Stimulated activated CD8-positive, alpha-beta memory T cell treated with anti-CD3 and anti-CD28 coated beads, Interleukin-15, amount 100 ng/mL, for 4 hours (primary cell): ENCODE measurements around the gene SSBP3.

ENCODE experiments used
- DNase-seq, 2 donors: peaks; one replicate each; pipeline ENCODE4 v3.0.0-alpha.2; 2020; ENCODE audit warnings: low read depth in 2 of 2

Gene SSBP3

DNA sequence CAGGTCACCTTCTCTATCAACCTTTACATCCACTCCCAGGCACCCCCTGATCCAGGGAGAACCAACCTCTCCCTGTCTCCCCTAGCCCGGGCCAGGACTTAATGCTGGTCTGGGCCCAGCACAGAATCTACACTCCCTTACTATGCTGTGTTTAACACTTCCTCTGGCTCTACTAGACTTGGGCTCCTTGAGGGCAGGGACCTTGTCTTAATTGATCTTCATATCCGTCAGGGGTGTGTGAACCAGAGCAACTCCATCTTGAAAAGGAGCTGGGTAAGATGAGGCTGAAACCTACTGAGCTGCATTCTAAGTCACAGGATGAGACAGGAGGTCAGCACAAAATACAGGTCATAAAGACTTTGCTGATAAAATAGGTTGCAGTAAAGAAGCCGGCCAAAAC, 98.9 kb downstream of the SSBP3 start:
- no peak for DNase-seq

DNA sequence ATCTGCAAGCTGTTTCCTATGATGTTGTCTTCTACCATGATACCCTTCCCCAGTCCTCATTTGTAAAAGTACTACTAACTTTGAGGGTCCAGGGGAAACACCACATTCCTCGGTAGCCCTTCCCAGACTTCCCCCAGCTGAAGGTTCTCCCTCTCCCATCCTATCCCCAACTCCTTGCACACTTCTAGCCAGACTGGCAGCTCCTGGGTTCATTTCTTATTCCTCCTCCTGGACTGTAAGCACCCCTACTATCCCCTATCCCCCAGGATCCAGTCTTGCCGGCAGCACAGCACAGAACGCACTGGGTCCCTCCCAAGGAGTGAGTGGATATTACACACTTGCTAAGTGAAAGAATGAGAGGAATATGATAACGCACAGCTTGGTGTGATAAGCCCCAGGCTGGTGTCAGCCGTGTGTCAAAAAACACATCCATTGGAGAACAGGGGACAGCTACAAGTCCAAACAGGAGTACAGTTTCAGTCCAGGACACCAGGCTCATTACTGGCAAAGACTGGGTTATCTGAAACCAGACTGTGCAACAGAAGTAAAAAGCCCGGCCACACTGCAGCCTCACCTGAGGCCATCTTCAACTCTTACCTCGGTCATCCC, 100.2 kb downstream of the SSBP3 start:
- no peak for DNase-seq

DNA sequence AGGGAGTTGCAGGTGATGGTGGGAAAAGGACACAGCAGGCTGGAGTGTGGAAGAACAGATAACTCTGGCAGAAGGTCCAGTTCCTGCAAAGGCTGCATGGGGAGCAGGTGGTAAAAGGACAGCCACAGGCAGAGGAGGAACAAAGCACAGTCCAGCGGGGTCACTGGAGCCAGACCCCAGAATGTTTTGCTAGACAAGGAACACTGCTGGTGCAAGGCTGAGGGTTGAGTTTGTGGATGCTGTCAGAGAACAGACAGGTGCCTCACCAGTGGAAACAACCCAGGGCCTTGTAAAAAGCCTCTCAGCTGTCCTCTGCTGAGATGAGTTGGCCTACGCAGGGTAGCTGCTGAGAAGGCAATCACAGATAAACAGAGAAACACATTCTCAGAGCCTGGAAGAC, 101.7 kb downstream of the SSBP3 start:
- DNase-seq: no peak

DNA sequence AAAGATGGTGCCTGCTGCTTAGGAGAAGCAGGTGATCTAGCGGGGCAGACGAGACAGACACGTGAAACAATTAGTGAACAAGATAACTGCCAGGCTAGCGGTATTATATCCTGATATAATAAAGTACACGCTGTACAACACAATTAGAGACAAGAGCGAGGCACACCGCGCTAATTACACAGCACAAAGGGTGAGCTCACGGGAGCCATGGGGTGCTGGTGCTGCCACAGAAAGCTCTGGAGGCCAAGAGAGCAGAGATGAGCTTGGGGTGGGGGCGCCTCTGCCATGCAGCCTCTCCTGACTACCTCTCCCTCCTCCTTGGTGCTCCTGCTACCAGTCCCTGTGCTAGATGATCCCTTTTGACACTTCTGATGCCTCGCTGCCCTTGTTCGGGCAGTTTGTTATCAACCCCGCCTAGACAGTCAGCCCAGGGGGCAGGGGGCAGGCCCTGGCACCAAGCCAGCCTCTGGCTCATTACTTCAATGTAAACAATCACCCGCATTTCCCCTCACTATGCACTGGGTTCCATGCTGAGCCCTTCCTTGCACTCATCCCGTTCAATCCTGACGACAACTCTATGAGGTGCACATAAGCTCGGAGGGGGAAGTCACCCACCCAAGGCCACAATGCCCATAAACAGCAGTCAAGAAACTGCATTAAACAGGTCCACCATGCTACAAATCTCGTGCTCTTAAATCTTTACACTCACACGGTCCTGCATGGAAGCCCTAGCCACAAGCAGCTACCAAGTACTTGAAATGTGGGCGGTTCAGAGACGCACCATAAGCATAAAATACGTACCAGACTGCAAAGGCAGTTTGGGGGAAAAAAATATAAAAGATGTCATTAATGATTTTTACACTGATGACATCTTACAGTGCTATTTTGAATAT, 103.0 kb downstream of the SSBP3 start:
- DNase-seq: no peak

DNA sequence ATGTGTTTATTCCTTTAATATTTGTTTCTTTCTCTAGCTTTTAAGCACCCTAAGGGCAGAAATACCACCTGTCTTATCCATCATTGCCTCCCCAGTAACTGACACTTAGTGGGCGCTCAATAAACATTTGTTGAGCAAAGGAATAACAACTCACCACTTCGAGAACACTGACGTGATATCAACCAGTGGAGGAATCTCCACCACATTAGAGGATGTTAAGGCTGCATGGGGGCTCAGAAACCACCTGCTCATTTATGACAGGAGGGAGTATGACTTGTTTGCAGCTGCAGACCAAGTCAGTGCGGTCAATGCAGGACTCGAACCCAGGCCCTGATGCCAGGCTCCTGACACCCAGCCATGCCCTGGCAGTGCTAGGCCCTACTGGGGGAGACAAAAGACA, 103.6 kb downstream of the SSBP3 start:
- no peak for DNase-seq

DNA sequence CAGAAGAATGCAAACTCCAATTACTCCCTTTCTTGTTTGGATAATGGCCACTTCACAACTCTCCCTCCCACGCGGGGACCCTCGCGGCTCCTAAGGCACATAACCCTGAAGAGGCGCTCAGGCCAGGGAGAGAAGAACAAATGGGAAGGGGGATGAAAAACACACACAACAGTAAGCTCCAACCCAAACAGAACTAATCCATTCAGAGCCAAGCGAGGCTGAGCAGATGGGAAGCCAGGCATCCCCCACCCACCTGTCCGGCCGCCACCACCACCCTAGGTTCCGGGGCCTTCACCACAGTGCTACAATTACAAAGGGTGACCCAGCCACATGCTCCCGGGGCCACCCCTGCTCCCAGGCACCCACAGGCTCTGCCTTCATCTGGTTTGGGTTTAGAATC, 104.7 kb downstream of the SSBP3 start:
- DNase-seq: no peak

DNA sequence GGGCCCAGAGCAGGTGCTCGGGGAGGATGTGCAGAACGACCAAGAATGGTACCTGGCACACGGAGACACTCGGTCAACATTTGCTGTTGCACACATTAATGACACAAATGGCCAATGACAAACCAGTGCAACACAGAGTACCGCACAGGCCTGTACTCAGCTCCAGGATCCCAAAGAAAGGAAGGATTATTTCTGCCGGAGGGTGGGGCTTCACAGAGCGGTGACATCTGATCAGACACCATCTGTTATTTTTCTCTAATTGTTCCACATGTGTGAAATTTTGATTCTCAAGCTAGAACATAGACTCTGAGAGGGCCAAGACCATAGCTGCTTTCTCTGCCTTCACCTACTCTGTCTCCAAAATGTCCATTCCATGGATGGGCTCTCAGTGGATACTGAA, 105.8 kb downstream of the SSBP3 start:
- no peak for DNase-seq

DNA sequence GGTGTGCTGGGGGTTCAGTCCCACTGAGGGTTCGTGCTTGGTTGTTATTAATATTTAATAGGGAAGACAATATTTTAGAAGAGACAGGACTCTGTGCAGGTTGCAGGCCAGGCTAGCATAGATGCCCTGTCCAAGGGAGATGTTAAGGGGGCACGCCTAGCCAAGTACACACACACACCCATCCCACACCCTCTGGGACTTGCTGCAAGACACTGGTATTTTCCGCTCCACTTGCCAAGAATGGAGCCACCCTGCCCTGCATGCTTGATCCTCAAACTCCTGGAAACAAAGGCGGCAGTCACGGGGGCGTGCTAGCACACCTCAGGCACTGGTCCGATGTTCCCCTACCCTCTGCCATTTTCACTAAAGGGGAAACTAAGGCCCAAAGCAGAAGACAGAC, 107.2 kb downstream of the SSBP3 start:
- DNase-seq: no peak

DNA sequence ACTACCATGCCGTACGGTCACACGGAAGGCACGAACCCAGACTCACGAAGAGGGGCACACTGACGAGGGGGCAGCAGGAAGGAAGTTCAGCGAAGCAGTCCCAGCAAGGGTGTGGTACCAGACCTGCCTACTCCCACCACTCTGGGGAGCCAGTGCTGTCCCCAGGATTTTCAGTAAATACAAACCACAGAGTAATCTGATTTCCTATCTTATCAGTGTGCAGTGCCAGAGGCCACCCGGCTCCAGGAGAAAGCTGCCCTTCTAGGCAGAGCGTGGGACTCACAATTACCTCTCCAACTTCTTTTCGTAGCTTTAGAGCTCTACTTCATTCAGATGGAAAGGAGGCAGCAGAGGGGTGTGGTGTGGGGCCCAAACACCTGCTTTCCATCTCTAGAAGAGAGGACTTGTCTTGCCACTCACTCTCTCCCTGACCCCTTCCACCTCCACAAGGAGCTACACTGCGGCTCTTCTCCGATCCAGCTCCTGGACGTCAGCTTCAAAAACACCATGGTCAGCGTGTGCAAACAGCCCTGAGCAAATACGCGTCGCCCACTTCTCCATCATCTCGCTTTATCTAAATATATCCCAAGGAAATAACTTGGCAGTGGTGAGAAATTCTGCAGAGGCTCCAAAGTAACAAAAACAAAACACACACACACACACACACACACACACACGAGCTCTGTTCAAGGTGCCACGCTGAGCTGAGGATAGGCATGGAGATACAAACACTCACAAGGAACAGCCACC, 107.7 kb downstream of the SSBP3 start:
- no peak for DNase-seq

DNA sequence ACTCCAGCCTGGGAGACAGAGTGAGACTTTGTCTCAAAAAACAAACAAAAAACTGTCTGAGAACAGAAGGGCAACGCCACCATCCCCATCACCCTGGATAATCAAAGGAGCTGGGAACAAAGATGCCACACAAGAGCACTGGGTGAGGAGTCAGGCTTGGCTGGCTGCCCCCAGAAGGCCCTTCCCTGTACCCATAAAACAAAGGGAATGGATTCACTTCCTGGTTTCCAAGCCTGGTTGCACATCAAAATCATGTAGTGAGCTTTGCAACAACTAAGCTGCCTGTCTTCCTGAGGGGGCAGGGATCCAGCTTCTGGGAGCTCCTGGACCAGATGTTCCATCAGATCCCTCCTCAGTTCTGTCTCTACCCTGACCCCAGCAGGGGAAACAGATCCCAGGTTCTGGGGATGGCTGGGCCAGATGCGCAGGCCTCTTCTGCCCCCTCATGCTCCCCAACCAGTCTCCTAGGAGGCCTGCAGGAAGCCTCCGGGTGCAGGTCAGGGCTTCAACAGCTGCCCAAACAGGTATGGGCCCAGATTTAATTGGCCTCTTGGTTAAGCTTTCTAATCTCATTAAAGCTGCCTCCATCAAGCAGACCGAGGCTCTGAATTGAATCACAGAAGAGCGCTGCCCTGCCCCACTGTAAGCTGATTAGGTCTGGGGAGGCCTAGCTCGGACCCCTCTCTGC, 108.5 kb downstream of the SSBP3 start:
- DNase-seq: no peak

DNA sequence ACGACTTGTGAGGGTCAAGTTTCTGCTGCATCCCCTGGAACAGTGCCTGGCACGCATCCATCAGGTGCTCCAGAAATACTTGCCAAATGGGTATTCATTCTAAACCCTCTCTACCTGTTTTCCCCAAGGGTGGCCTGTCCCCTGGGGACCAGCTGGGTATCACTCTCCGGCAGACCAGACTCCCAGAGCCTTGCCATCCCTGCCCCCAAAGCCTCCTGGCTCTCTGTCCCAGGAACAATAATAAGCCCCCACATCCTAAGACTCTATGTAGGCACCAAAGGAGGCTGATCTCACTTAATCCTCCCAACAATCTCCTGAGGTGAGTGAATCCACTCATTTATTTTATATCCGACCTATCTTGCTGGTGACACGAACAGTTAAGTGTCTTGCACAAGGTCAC, 109.5 kb downstream of the SSBP3 start:
- no peak for DNase-seq

DNA sequence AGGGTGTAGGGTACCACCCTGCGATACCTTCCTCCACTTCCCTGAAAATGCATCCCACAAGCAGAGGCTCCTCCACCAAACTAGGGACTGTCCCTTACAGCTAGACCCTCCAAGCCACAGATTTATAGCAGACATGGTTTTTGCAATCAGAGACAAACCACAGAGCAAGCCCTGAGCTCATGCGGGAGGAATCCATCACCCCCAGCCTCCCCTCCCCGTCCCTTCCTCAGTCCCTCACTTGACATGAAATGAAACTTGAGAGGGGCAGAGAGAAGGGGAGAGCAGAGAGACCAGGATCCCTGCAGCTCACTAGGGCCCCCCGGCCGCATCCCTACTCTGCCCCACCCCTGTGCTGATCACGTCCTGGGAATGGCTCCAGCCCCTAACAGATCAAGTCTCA, 111.3 kb downstream of the SSBP3 start:
- DNase-seq: no peak

DNA sequence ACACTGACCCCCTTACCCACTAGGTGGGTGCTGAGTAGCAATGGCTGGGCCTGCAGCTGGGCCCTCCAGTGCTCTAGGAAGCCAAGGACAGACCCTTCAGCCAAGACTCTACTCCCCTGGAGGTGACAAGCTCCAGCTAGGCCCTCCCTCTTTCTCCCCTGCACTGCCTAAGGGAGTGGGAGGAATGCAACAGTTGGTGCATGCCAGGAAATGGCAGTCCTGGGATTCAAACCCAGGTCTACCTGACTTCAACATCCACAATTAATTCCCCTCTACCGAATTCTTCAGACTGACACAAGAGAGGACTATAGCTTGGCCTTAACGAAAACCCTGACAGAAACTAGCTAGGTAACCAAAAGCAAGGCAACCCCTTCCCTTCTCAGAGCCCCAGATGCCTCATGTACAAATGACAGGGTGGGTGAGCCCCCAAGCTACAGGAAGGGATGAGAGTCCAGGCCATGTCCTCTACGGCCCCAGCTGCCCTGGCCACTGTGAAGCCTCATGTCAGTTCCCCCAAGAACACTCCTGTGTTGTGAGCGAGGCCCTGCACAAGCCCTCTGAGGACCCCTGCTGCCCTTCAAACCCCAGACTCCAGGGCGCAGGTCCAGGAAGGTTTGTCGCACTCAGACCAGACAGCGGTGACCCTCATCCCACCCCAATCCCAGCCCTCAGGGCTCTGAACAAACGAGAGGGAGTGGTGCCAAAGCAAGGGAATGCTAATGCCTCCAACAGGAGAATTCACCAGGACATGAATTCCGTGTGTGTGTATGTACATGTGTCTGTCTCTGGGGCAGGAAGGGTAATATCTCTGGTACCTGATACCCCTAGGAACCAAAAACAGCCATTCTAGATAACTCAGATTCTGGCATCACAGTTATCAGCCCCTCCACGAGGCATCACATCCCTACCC, 113.9 kb downstream of the SSBP3 start:
- DNase-seq: no peak

DNA sequence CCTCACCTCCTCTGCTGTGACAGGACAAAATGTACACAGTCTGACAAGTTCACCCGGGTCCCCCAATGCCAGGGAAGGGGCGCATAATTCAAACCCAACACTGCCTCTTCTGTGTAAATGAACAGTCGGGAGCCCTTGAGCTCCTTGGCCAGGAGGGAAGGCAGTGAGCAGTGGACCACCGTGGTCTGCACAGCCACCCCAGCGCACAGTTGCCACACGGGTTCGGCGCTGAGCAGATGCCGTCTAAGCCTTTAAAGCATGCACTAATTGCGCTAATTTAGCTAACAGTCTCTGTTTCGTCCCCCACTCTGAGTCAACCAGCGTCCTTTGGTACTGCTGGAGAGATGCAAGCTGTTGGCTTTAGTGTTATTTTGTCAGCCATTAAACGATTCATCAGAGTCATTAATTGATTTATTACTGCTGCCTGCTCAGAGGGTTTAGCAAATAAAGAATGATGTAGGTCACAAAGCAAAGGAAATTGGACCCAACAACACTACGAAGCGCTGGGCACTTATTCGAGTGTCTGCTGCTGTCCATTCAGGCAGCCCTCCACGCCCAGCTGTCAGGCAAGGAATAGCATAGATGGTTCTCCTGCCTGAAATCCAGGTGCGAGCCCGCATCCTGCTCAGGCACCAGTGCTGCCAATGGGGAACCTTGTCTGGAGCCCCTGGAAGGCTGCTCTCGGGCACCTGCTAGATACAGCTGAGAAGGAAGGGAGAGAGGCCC, 114.8 kb downstream of the SSBP3 start:
- DNase-seq: no peak

DNA sequence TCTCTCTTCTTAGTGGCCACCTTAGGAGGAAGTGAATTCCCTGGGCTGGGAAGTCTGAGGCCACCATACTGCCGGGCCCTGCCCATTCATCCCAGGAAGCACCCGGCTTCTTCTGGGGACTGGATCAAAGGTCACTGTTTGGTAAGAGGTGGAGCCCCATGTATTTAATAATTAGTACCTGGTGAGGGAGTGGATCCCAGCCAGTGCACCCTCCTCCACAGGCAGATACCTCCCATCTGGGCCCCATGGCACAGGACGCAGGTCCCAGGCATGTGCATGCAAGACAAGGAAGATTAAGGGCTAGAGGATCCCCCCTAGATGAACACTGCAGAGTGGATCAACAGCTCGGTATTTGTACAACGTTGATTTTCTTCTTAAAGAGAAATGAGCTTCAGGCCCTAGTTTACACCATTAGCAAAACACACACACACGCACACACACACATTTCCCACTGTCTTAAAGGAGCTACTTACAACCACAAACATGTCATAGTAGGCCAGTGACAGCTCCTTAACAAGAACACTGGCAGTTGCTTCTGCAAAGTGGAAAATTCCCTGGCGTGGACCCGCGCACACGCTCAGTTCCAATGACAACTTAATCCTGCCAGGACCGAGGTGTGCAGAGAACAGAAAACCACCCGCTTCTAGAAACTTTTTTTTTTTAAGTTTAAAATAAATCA, 115.5 kb downstream of the SSBP3 start:
- no peak for DNase-seq

DNA sequence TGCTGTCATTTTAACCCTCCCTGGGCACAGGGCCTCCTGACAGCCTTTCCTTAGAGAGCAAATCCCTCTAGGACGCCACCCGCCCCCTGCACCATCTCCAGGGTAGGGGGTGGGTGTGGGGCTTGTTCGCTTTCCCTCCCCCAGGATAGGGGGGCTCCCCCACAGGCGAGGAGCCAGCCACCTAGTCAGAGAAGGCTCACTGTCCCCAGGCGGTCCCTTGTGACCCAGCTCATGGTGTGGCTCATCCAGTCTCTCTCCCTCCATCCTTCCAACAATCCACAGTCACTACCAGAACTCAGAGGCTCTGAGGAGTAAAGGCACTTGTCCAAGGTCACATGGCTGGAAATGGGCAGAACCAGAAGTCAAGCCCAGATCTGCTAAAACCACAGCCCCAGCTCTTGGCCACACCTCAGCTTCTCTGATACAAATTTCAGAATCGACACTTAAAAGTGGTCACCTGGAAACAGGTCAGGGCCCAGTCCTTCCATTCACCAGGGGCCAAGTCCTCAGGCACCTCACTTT, 116.4 kb downstream of the SSBP3 start:
- no peak for DNase-seq

DNA sequence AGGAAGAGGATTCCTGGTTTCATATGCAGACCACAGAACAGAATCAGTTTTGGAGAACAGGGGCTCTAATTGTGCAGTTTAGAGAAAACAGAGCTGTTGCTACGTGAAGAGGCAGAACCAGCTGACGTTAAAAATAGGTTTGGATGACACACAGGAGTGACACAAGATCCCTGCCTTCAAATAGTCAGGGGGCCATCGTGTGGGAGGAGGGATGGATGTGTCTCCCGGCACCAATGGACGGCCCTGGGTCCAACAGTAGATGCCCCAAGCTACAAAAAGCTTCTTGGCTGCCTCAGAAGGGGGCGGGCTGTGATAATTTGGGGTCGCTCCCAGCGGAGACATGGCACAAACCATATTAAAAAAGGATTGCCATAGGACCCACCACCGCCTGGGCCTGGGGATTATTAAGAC, 118.4 kb downstream of the SSBP3 start:
- DNase-seq: no peak

DNA sequence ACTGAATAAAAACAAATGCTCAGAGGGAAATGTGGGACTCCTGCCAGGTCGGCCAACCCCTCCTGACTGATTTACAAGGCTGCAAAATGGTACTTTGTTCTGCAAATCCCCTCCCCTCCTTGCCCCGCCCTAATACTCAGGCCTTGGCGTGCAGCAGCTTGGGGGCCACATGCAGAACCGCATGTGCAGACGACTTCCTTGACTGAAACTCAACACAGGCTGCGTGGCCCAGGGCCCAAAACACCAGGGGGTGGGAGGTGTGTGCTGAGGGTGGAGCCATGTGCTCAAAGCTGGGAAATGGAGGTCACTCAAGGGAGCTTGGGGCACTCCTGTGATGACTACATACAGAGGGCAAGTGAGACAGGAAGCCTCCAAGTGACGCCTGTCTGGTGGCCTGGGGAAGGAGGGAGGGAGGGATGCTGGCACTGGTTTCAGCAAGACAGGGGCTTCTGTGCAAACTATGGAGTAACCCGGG, 119.0 kb downstream of the SSBP3 start:
- peak; percentile 37 to 39 for DNase-seq

DNA sequence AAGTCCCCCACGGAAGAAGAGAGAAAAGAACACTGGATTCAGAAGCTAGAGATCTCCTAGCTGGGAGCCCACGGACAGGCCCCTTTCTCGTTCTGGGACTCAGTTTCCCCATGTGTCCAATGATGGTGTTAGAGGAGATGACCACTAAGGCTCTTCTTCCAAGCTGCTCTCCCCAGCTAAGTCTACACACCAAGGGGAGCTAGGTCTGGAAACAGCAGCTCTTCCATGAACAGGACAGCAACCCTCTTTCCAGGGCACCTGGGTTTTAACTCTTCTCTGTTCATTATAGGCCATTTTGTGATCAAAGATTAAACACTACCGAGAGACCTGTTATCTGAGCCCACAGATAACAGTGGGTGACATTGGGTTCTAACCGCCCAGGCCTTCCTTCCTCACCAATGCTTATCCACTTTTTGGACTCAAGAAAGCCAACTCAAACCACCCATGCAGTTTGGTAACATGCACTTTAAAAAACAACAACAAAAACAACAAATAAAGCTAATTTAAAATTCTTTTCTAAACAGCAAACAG, 120.3 kb downstream of the SSBP3 start:
- no peak for DNase-seq
